OCI-M2 (cell line): ENCODE data around the gene KPNA6.
"Not testable (repeated sequence)": the region's sequence is repeated elsewhere in the genome, so short reads cannot be mapped to it uniquely, and the experiment has no call there.

Experiments used
- DNase-seq: peaks from one replicate; lab custom pipeline; 2025; ENCODE audit not compliant: unreplicated experiment; lab: John Stamatoyannopoulos, UW

KPNA6 gene

GRCh38 chr1:32100359-32100758, 7.5 kb upstream of the KPNA6 start:
- no peak for DNase-seq

DNA sequence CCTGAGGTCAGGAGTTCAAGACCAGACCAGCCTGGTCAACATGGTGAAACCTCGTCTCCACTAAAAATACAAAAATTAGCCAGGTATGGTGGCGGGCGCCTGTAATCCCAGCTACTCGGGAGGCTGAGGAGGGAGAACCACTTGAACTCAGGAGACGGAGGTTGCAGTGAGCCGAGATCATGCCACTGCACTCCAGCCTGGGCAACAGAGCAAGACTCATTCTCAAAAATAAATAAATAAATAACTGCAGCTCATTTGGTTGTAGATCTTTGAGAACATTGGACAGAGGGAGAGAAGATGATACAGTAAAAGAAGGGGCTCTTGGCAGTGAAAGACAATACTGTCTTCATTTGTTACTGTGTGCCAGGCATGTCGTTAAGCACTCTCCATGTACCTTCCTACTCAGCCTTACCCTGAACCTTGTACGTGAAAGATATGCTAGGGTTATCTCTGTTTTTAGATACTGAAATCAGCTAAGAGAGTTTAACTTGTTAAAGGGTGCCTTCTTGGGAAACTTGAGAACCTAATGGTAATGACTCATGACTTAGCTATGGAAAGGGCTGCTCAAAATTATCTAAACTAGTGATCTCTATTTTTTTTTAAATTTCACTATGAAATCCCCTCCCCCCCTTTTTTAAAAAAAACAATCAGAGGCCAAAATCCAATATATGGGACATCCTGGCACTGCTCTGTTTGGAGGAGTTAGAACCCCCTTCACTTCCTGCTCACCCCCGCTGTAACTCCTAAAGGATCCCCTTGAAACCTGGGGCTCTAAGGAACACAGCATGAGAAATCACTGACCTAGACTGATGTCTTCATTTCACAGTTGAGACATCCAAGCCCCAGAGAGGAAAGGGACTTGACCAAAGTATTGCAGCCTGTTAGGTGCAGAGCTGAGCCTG, 6.8 kb upstream of the KPNA6 start:
- no peak for DNase-seq

- DNase-seq = no peak
Measured at GRCh38 chr1:32104127-32104526, 3.7 kb upstream of the KPNA6 start.

DNA sequence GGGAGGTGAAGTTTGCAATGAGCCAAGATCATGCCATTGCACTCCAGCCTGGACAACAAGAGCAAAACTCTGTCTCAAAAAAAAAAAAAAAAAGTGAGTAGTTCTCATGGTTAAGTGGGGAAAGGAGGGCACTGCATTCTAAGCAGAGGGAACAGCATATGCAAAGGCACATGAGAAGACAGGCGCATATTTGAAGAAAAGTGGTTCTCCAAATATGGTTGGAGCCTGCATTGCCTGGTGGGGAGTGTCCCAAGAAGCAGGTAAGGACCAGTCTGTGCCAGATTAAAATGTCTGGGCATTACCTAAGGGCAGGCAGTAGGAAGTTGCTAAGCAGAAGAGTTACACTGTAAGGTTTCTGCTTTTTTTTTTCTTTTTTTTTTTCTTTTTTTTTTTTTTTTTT, 2.5 kb upstream of the KPNA6 start:
- DNase-seq = no peak

DNA sequence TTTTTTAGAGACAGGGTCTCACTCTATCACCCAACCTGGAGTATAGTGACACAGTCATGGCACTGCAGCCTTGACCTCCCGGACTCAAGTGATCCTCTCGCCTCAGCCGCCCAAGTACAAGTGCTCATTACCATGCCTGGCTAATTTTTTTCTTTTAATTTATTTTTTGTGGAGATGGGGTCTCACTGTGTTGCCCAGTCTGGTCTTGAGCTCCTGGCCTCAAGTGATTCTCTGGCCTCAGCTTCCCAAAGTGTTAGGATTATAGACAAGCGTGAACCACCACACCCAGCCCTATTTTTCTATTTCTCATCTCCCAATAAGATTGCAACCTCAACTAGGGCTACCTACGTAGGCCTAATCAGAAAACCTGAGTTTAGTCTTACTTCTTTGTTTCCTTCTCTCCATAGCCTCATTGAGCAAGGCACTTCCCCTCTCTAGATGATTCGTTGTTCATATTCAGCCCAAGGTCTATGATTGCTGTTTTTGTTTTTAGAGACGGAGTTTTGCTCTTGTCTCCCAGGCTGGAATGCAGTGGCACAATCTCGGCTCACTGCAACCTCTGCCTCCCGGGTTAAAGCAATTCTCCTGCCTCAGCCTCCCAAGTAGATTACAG, 1.1 kb upstream of the KPNA6 start:
- no peak for DNase-seq

GRCh38 chr1:32111040-32111623, 3.3 kb downstream of the KPNA6 start:
- DNase-seq = no peak

DNA sequence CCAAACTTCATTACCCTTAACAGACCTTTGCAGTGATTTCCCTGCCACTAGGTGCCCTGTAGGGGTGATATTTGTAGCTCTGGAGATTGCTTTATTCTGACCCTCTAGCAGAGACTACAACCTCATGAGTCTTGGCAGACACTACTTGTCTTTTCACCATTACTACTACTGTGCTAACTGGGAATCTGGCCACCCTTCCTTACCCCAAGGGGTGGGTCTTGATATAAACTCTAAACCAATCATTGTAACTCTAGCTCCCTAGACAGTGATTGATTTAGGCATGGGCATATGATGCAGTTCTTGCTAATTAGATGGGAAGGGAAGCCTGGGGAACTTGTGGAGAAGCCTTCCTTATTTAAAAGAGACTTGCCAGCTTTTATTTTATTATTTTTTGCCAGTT, 3.9 kb downstream of the KPNA6 start:
- DNase-seq = no peak

DNA sequence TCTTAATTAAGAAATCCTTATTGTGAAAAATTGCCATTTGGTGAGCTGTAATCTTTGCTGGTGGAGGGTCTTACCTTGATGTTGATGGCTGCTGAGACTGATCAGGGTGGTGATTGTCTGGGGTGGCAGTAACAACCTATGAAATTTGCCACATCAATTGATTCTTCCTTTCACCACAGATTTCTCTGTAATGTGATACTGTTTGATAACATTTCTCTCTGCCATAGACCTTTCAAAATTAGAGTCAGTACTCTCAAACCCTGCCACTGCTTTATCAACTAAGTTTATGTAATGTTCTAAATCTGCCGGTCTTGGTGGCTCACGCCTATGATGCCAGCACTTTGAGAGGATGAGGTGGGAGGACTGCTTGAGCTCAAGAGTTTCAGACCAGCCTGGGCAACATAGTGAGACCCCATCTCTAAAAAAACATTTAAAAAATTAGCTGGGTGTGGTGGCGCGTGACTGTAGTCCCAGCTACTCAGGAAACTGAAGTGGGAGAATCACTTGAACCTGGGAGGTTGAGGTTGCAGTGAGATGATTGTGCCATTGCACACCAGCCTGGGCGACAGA, 5.0 kb downstream of the KPNA6 start:
- no peak for DNase-seq

DNA sequence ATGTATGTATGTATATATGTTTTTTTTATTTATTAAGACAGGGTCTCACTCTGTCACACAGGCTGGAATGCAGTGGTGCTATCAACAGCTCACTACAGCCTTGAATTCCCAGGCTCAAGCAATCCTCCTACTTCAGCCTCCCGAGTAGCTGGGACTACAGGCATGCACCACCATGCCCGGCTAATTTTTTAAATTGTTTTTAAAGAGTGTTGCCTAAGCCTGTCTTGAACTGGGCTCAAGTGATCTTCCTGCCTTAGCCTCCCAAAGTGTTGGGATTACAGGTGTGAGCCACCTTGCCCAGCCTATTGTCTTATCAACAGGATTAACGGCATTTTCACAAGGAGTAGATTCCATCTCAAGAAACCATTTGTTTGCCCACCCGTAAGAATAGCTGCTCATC, 5.6 kb downstream of the KPNA6 start:
- not testable (repeated sequence) for DNase-seq

DNA sequence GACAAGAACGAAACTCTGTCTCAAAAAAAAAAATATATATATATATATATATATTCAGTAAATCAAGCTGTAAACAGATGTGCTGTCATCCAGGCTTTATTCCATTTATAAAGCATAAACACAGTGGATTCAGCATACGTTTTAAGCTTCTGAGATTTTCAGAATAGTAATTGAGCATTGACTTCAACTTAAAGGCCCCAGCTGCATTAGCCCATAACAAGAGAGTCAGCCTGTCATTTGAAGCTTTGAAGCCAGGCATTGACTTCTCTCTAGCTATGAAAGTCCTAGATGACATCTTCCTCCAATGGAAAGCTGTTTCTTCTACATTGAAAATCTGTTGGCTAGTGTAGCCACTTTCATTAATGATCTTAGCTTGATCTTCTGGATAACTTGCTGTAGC, 6.6 kb downstream of the KPNA6 start:
- DNase-seq = no peak

- no peak for DNase-seq
Measured at GRCh38 chr1:32115496-32115895, 7.6 kb downstream of the KPNA6 start.

DNA sequence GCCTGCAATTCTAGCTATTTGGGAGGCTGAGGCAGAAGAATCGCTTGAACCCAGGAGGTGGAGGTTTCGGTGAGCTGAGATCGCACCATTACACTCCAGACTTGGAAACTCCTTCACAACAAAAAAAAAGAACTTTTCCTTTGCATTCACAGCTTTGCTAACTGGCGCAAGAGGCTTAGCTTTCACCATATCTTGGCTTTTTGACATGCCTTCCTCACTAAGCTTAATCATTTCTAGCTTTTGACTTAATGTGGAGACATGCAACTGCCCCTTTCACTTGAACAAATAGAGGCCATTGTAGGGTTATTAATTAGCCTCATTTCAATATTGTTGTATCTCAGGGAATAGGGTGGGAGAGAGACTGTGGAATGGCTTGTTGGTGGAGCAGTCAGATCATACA, 8.7 kb downstream of the KPNA6 start:
- no peak for DNase-seq

GRCh38 chr1:32122151-32122550, 14.3 kb downstream of the KPNA6 start:
- no peak for DNase-seq

DNA sequence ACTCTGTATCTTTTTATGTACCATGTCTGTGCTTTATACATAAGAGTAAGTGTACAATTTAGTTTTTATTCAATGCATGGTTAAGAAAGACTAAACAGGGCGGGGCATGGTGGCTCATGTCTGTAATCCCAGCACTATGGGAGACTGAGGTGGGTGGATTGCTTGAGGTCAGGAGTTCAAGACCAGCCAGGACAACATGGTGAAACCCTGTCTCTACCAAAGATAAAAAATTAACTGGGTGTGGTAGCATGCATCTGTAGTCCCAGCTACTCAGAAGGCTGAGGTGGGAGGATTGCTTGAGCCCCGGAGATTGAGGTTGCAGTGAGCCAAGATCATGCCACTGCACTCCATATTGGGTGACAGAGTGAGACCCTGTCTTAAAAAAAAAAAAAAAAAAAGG, 15.5 kb downstream of the KPNA6 start:
- not testable (repeated sequence) for DNase-seq

- DNase-seq = no peak
Measured at GRCh38 chr1:32125313-32125712, 17.5 kb downstream of the KPNA6 start.

DNA sequence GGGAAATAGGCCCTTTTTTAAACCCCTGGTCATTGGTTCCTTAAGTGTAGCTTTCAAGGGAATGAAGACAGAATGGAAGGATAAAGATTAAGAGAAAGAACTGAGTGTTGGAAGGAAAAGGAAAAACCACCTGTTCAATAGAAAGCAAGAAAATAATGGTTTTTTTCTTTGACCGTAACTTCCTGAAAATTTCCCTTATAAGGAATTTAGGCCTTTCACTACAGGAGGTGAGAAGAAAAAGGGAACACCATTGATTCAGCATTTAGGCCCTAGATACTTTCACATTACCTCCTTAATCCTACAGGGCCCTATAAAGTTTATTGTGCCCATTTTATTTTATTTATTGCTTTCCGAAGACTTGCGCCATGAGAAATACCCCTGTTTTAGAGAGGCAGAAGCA, 18.9 kb downstream of the KPNA6 start:
- no peak for DNase-seq

DNA sequence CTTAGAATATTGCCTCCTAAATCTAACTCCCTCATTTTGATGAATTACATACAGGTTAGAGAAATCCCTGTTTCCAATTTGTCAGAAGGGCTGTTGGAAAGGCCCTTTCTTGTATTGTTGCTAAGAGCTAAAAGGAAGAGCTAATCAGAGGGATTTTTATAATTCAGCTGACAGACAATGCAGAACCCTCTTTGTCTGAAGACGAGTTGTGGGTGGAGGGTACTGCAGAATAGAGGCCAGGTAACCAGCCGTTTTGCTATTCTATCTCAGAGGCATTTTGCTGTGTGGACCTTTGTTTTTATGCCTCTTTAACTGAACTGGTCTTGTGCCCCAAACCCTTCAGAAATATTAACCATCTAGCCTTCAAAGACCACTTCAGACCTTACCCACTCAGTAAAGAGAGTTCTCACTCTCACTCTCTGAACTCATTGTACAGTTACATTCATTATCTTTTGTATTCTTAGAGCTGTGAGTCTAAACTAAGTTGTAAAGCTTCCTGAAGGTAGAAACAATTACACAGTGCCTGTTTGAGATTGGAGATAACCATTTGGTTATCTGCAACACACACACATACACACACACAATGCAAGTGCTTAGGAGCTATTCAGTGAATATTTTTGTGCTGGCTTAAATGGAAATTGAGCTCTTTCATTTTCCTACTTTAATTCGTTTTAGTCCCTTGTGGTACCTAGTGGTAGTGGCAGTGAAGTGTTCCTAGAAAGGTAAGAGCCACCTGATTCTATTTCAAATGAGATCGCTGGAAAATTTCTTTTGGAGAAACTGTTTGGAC, 19.7 kb downstream of the KPNA6 start:
- DNase-seq = no peak

GRCh38 chr1:32128479-32128878, 20.6 kb downstream of the KPNA6 start:
- no peak for DNase-seq

GRCh38 chr1:32128964-32129363, 21.1 kb downstream of the KPNA6 start:
- no peak for DNase-seq

DNA sequence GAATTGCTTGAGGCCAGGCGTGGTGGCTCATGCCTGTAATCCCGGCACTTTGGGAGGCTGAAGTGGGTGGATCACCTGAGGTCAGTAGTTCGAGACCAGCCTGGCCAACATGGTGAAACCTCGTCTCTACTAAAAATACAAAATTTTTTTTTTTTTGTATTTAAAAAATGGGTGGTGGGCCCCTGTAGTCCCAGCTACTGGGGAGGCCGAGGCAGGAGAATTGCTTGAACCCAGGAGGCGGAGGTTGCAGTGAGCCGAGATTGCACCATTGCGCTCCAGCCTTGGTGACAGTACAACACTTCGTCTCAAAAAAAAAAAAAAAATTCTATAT, 26.1 kb downstream of the KPNA6 start:
- not testable (repeated sequence) for DNase-seq

- DNase-seq = no peak
Measured at GRCh38 chr1:32137111-32137510, 29.3 kb downstream of the KPNA6 start.
